K562 (cell line): ENCODE results near the gene DCAF6. TPM values are rescaled to one million over a fixed set of nuclear protein-coding genes. Genes with fewer than 3 reads are reported as not detected.
A peak's percentile ranks its signal among the peaks of the same experiment; 100 is the strongest.

Experiments used
- CBFB ChIP-seq: sonication (generic); formaldehyde crosslinking; IDR thresholded peaks from 2 replicates; pipeline ENCODE4 v1.4.0; 2020; ENCODE audit warnings: mild to moderate bottlenecking, missing genetic modification reagents
- CREB3 ChIP-seq: fragments of 450-650 bp; conservative IDR thresholded peaks from 2 replicates; pipeline ENCODE4 v1.6.1; 2016; ENCODE audit warnings: missing genetic modification characterization, low read depth, mild to moderate bottlenecking, missing compliant biosample characterization, moderate library complexity
- E2F1 ChIP-seq: sonication (generic); formaldehyde crosslinking; IDR thresholded peaks from 2 replicates; pipeline ENCODE4 v1.8.1; 2023; ENCODE audit warnings: mild to moderate bottlenecking, missing genetic modification reagents, moderate library complexity
- E2F3 ChIP-seq: fragments of 250-450 bp; sonication (Bioruptor Pico); IDR thresholded peaks from 2 replicates; pipeline ENCODE4 v1.4.0; 2020; ENCODE audit warnings: mild to moderate bottlenecking
- E4F1 ChIP-seq: fragments of 250-450 bp; sonication (Bioruptor Pico); IDR thresholded peaks from 2 replicates; pipeline ENCODE4 v1.5.0; 2021; ENCODE audit warnings: mild to moderate bottlenecking, borderline replicate concordance
- EZH2 ChIP-seq: IDR thresholded peaks from 2 replicates; pipeline ENCODE4 v1.6.1; 2012; ENCODE audit warnings: low read depth, mild to moderate bottlenecking, inconsistent platforms, low read length, borderline replicate concordance
- FOXA1 ChIP-seq: fragments of 450-650 bp; IDR thresholded peaks from 2 replicates; pipeline ENCODE4 v1.6.1; 2016; ENCODE audit warnings: mild to moderate bottlenecking, borderline replicate concordance
- MAFG ChIP-seq: fragments of 450-650 bp; conservative IDR thresholded peaks from 2 replicates; pipeline ENCODE4 v1.6.1; 2016; ENCODE audit warnings: missing genetic modification characterization, missing compliant biosample characterization
- MAX ChIP-seq: sonication (generic); formaldehyde crosslinking; IDR thresholded peaks from 2 replicates; pipeline ENCODE4 v1.9.0; 2022; ENCODE audit warnings: mild to moderate bottlenecking, missing genetic modification reagents
- MBD1 ChIP-seq: fragments of 250-450 bp; sonication (Bioruptor Pico); IDR thresholded peaks from 2 replicates; pipeline ENCODE4 v1.8.0; 2022; ENCODE audit warnings: inconsistent platforms
- MEIS2 ChIP-seq: fragments of 450-650 bp; IDR thresholded peaks from 2 replicates; pipeline ENCODE4 v1.6.1; 2014; ENCODE audit warnings: mild to moderate bottlenecking; ENCODE audit not compliant: partially characterized antibody
- RNF219 ChIP-seq: fragments of 250-450 bp; sonication (Bioruptor Pico); IDR thresholded peaks from 2 replicates; pipeline ENCODE4 v1.5.0; 2022; ENCODE audit warnings: mild to moderate bottlenecking
- SRSF1 ChIP-seq: fragments of 200-400 bp; formaldehyde crosslinking; IDR thresholded peaks from 2 replicates; pipeline ENCODE4 v1.6.1; 2017; ENCODE audit warnings: mild to moderate bottlenecking, low read depth, low read length, moderate library complexity
- ZNF146 ChIP-seq: IDR thresholded peaks from one replicate; pipeline ENCODE4 v1.6.1; 2018; ENCODE audit warnings: missing compliant biosample characterization; ENCODE audit not compliant: unreplicated experiment
- ZNF431 ChIP-seq: sonication (generic); formaldehyde crosslinking; IDR thresholded peaks from 2 replicates; pipeline ENCODE4 v1.8.0; 2022; ENCODE audit warnings: mild to moderate bottlenecking, missing genetic modification reagents
- ZNF511 ChIP-seq: sonication (generic); formaldehyde crosslinking; IDR thresholded peaks from 2 replicates; pipeline ENCODE4 v1.8.0; 2022; ENCODE audit warnings: mild to moderate bottlenecking, missing genetic modification reagents
- ZZZ3 ChIP-seq: fragments of 450-650 bp; IDR thresholded peaks from 2 replicates; pipeline ENCODE4 v1.6.1; 2016; ENCODE audit warnings: antibody characterized with exemption, mild to moderate bottlenecking, moderate library complexity
- polyA plus RNA-seq, 8 experiments: library from polyadenylated mRNA; depleted of rRNA in 4 of 8; stranded (reverse) in 5 of 8; unstranded in 3 of 8; fragments of >200 nt; fragmentation: Nextera tagmentation in 2 of 8; fragmentation: Illumina TruSeq in 1 of 8; extraction: Ambion mirVana in 2 of 8; extraction: Trizol in 1 of 8; gene quantifications; 2 replicates each; pipeline versions ENCODE4 v1.2.1 to v1.2.3, GENCODE V29; 2011 to 2014; ENCODE audit warnings: inconsistent platforms in 1 of 8, missing spikeins in 1 of 8
- total RNA-seq, 7 experiments: library from RNA; depleted of rRNA in 6 of 7; stranded (reverse); fragments of >200 nt in 6 of 7; fragmentation: Illumina TruSeq in 2 of 7; extraction: Trizol in 2 of 7; gene quantifications; 2 replicates each; pipeline versions ENCODE4 v1.2.1 to v1.2.3, GENCODE V29; 2011 to 2021; ENCODE audit warnings: low replicate concordance in 1 of 7

The DCAF6 gene
- total and polyA plus RNA-seq, 9 of the 15 experiments (the other 6 are each of a cell fraction or from before 2014, with no cell fraction given), result 19.1 to 102 (median 46.3) TPM

- TF ChIP-seq ZNF431 (CRISPR knock-in tag), result peak; percentile 65; the same call in 1 of the 2 replicates
- TF ChIP-seq CBFB, result no peak
- TF ChIP-seq E2F1 (CRISPR knock-in tag), result no peak
- TF ChIP-seq SRSF1, result no peak
- no peak for TF ChIP-seq MEIS2
- no peak for TF ChIP-seq FOXA1
- no peak for TF ChIP-seq MAFG (tag)
- TF ChIP-seq E2F3, result no peak; the same call in 1 of the 2 replicates
- TF ChIP-seq ZNF511 (CRISPR knock-in tag), result no peak; the same call in none of the 2 replicates
- TF ChIP-seq MBD1 (CRISPR knock-in tag), result no peak
- TF ChIP-seq MAX, result no peak; the same call in none of the 2 replicates
- TF ChIP-seq EZH2, result no peak
- TF ChIP-seq CREB3 (tag), result no peak
- TF ChIP-seq RNF219, result no peak
- TF ChIP-seq ZNF146 (CRISPR knock-in tag), result no peak
- TF ChIP-seq ZZZ3, result no peak
- no peak for TF ChIP-seq E4F1 (CRISPR knock-in tag)
Observed at GRCh38 chr1:167935216-167936067, 1.0 kb upstream of the DCAF6 start (continued).
